DOHH2 (cell line): ENCODE results near the gene WHAMM.

Experiments
- H3F3A ChIP-seq: fragments of 200-600 bp; sonication (generic), shearing (Covaris generic); 2 replicates; pipeline ENCODE4 v1.6.0; 2016; ENCODE audit warnings: antibody characterized with exemption, mild to moderate bottlenecking; ENCODE audit not compliant: control insufficient read depth, insufficient read depth
- H3K27ac ChIP-seq: fragments of 200-600 bp; sonication (generic); 2 replicates; pipeline ENCODE4 v1.5.1; 2014; ENCODE audit warnings: low read depth, mild to moderate bottlenecking, low read length, moderate library complexity
- H3K27me3 ChIP-seq: fragments of 200-600 bp; sonication (generic); 2 replicates; pipeline ENCODE4 v1.6.1; 2014; ENCODE audit warnings: mild to moderate bottlenecking, low read length, mixed read lengths; ENCODE audit not compliant: control insufficient read depth
- H3K36me3 ChIP-seq: fragments of 200-600 bp; sonication (generic); 2 replicates; pipeline ENCODE4 v1.6.1; 2014; ENCODE audit warnings: mild to moderate bottlenecking, low read length, moderate library complexity, mixed read lengths; ENCODE audit not compliant: control insufficient read depth
- H3K4me1 ChIP-seq: fragments of 200-600 bp; sonication (generic); 2 replicates; pipeline ENCODE4 v1.6.1; 2014; ENCODE audit warnings: mild to moderate bottlenecking, low read length, mixed read lengths; ENCODE audit not compliant: control insufficient read depth
- H3K4me2 ChIP-seq: fragments of 200-600 bp; sonication (generic); 2 replicates; pipeline ENCODE4 v1.6.0; 2014; ENCODE audit warnings: mild to moderate bottlenecking, low read length, moderate library complexity
- H3K4me3 ChIP-seq: fragments of 200-600 bp; sonication (generic); 2 replicates; pipeline ENCODE4 v1.5.1; 2014; ENCODE audit warnings: mild to moderate bottlenecking, low read length, mixed read lengths
- H3K79me2 ChIP-seq: fragments of 200-600 bp; sonication (generic); 2 replicates; pipeline ENCODE4 v1.6.1; 2014; ENCODE audit warnings: mild to moderate bottlenecking, low read length, mixed read lengths; ENCODE audit not compliant: control insufficient read depth
- H3K9me2 ChIP-seq: fragments of 200-600 bp; sonication (generic); replicated peaks from 2 replicates; pipeline ENCODE4 v1.6.1; 2014; ENCODE audit warnings: mild to moderate bottlenecking, low read length, mixed read lengths; ENCODE audit not compliant: control insufficient read depth
- H3K9me3 ChIP-seq: fragments of 200-600 bp; sonication (generic); 2 replicates; pipeline ENCODE4 v1.6.1; 2014; ENCODE audit warnings: antibody characterized with exemption, low read length, mixed read lengths; ENCODE audit not compliant: control insufficient read depth, insufficient read depth
- H4K20me1 ChIP-seq: fragments of 200-600 bp; sonication (generic); 2 replicates; pipeline ENCODE4 v1.6.0; 2014; ENCODE audit warnings: low read depth, mild to moderate bottlenecking, antibody characterized with exemption, low read length, moderate library complexity; ENCODE audit not compliant: control insufficient read depth, insufficient read depth
- CTCF ChIP-seq: fragments of 200-600 bp; sonication (generic); IDR thresholded peaks from one replicate; pipeline ENCODE4 v1.5.1; 2014; ENCODE audit warnings: antibody characterized with exemption, mild to moderate bottlenecking, low read depth, low read length; ENCODE audit not compliant: poor library complexity, severe bottlenecking
- EZH2phosphoT487 ChIP-seq: fragments of 200-600 bp; sonication (generic); IDR thresholded peaks from 2 replicates; pipeline ENCODE4 v1.6.1; 2017; ENCODE audit warnings: borderline replicate concordance, mild to moderate bottlenecking, antibody characterized with exemption, low read length, moderate library complexity, mixed read lengths

The WHAMM gene

GRCh38 chr15:82807920-82808633 is 1.4 kb upstream of the WHAMM start:
- H4K20me1 ChIP-seq = peaks cover 4% of the 10 kb centered on the region; the same call in 1 of the 2 replicates
- H3K4me1 ChIP-seq = peaks cover 52% of the 10 kb centered on the region
- H3K9me3 ChIP-seq = no peaks in the 10 kb centered on the region
- peaks cover 17% of the 10 kb centered on the region for H3K36me3 ChIP-seq
- no peak for TF ChIP-seq EZH2phosphoT487
- TF ChIP-seq CTCF = no peak
- no peaks in the 10 kb centered on the region for H3K27me3 ChIP-seq
- peak overlapping the region; percentile 80 for H3K27ac ChIP-seq
- H3K79me2 ChIP-seq = peaks cover 36% of the 10 kb centered on the region
- H3F3A ChIP-seq = peaks cover 34% of the 10 kb centered on the region
- H3K4me2 ChIP-seq = peak overlapping the region; percentile 79
- peak overlapping the region; percentile 92 for H3K4me3 ChIP-seq
- H3K9me2 ChIP-seq = no peaks in the 10 kb centered on the region

- H3K4me1 ChIP-seq = peaks cover 52% of the 10 kb centered on the region
- H3F3A ChIP-seq = peaks cover 34% of the 10 kb centered on the region
- no peak for TF ChIP-seq EZH2phosphoT487
- no peak for TF ChIP-seq CTCF
- H3K27me3 ChIP-seq = no peaks in the 10 kb centered on the region
- no peaks in the 10 kb centered on the region for H3K9me3 ChIP-seq
- H3K79me2 ChIP-seq = peaks cover 41% of the 10 kb centered on the region
- peak overlapping the region; percentile 80 for H3K27ac ChIP-seq
- H3K9me2 ChIP-seq = no peaks in the 10 kb centered on the region
- H3K36me3 ChIP-seq = peaks cover 23% of the 10 kb centered on the region
- peaks cover 4% of the 10 kb centered on the region; the same call in 1 of the 2 replicates for H4K20me1 ChIP-seq
- peak overlapping the region; percentile 92 for H3K4me3 ChIP-seq
- peak overlapping the region; percentile 79 for H3K4me2 ChIP-seq
Measured at GRCh38 chr15:82808634-82809041, 790 bp upstream of the WHAMM start.

- Histone ChIP-seq H3K9me3 (no peaks in the 10 kb centered on the region), H3K79me2 (peaks cover 52% of the 10 kb centered on the region), H3K4me3 (peak overlapping the region; percentile 92), H4K20me1 (peaks cover 4% of the 10 kb centered on the region; the same call in 1 of the 2 replicates), H3K27me3 (no peaks in the 10 kb centered on the region), H3K4me2 (peak overlapping the region; percentile 70), H3F3A (peaks cover 34% of the 10 kb centered on the region), H3K27ac (peak overlapping the region; percentile 80), H3K4me1 (peaks cover 49% of the 10 kb centered on the region), H3K9me2 (no peaks in the 10 kb centered on the region), H3K36me3 (peaks cover 33% of the 10 kb centered on the region)
- TF ChIP-seq EZH2phosphoT487 (no peak), CTCF (peak; percentile 12)
Measured at GRCh38 chr15:82810061-82810889, 847 bp downstream of the WHAMM start.
